Fibroblast of the aortic adventitia (primary cell): Measurements from ENCODE around the gene ZFP91. TPM values are rescaled to one million over a fixed set of nuclear protein-coding genes. Genes with fewer than 3 reads are reported as not detected.

Experiments used
- DNase-seq: peaks from one replicate; pipeline ENCODE4 v3.0.0-alpha.2; 2010; ENCODE audit warnings: low read depth
- H3K4me3 ChIP-seq: 2 replicates; pipeline ENCODE4 v1.5.1; 2011; ENCODE audit warnings: low read depth, mild to moderate bottlenecking, control low read depth, low read length, moderate library complexity
- total RNA-seq: library from RNA; depleted of rRNA; stranded (reverse); fragments of >200 nt; gene quantifications from 2 replicates; pipeline ENCODE4 v1.2.3, GENCODE V29; 2012; ENCODE audit warnings: low replicate concordance
- TF ChIP-seq, protein P1 (sequence below): IDR thresholded peaks from 2 replicates; pipeline ENCODE4 v1.5.1; 2011; ENCODE audit warnings: mild to moderate bottlenecking, low read length, control low read depth, inconsistent platforms; ENCODE audit not compliant: insufficient read depth

The ZFP91 gene
- total RNA-seq, 1 donor, result 73.4 TPM

- no peak for DNase-seq
- TF ChIP-seq, protein P1, sequence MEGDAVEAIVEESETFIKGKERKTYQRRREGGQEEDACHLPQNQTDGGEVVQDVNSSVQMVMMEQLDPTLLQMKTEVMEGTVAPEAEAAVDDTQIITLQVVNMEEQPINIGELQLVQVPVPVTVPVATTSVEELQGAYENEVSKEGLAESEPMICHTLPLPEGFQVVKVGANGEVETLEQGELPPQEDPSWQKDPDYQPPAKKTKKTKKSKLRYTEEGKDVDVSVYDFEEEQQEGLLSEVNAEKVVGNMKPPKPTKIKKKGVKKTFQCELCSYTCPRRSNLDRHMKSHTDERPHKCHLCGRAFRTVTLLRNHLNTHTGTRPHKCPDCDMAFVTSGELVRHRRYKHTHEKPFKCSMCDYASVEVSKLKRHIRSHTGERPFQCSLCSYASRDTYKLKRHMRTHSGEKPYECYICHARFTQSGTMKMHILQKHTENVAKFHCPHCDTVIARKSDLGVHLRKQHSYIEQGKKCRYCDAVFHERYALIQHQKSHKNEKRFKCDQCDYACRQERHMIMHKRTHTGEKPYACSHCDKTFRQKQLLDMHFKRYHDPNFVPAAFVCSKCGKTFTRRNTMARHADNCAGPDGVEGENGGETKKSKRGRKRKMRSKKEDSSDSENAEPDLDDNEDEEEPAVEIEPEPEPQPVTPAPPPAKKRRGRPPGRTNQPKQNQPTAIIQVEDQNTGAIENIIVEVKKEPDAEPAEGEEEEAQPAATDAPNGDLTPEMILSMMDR, result no peak
- no peak overlapping the region for H3K4me3 ChIP-seq
These were observed 36.7 kb downstream of the ZFP91 start for GRCh38 chr11:58615559-58615958.

- no peak overlapping the region for H3K4me3 ChIP-seq
- TF ChIP-seq, protein P1, result no peak
- DNase-seq, result peak; percentile 90
These were observed 37.7 kb downstream of the ZFP91 start for GRCh38 chr11:58616594-58616993.

DNA sequence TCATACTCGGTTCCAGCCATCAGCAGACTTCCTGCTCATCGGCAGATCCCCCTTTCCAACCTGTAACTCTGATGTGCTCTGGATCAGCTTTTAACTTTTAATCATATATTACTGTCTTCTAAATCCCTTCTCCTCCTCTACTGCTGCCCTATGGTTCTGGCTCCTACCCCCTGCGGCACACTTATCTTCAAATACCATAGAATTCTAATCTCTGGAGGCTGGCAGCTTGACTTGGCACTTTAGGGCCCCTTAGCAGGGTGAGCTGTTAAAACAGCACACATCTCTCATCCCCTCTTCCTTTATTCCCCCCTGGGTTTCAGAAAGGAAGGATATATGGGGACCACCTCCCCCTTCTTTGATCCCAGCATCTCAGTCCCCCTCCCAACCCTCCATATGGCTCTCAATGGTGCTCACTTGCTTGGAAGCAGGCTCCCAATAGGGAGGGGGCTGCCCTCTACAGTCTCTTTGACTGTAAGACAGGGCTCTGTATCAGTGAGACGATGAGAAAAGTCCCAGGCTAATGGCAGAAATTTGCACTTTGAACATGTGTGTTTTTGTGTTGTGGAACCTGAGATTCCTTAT lies 39.2 kb downstream of the ZFP91 start:
- H3K4me3 ChIP-seq, result no peak overlapping the region
- TF ChIP-seq, protein P1, result no peak
- DNase-seq, result no peak

DNA sequence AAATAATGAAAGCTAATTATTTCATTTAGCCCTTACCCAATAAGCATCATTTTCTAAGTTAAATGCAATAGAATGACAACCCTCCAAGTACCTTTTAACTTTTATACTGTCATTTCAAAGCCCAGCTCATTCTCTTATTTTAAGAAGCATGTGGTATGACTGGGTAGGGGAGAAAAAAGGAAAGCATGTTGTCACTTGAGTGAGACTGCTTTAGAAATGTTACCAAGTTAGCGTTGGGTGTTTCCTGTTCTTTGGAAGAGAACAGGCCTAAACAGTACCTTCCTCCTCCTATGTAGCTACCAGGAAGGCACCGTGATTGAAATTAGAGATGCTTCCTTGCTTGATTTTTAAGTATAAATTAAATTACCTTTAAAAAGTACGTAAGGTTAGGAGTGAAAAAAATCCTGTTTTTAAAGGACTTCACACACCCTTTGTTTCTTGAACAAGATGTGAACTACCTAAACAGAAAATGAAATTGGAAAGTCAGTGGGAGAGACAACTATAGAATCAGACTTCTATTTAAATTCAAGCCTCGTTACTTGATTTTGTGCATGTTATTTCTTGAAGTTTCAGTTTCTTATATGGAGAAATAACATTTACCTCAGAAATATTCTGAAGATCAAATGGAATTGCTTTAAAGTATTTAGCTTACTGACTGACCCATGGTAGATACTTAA lies 42.9 kb downstream of the ZFP91 start:
- H3K4me3 ChIP-seq, result no peak overlapping the region
- DNase-seq, result no peak
- TF ChIP-seq, protein P1, result no peak

DNA sequence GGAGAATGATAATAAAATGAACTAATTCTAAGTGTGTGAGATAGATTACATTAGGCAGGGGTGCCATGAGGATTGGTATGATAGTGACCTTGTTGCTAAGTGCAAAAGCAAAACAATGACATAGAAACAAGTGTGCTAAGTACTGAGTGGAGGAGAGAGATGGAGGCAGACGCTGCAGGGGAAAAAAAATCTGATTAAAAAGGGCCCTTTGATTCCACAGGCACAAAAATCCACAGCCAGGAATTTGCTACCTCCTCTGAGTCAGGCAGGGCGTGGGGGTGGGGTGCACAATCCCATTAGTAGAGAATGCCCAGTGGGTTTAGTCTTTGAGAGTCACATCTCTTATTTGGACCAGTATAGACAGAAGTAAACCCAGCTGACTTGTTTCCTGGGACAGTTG lies 43.5 kb downstream of the ZFP91 start, which contains the start of gene CNTF:
Gene CNTF, plus strand, starts transcription at position 322 of the 400 bp plus-strand sequence. CDS start 88 bp downstream, outside the sequence.
- no peak for DNase-seq
- H3K4me3 ChIP-seq, result no peak within 1 kb of the TSS
- TF ChIP-seq, protein P1, result no peak

DNA sequence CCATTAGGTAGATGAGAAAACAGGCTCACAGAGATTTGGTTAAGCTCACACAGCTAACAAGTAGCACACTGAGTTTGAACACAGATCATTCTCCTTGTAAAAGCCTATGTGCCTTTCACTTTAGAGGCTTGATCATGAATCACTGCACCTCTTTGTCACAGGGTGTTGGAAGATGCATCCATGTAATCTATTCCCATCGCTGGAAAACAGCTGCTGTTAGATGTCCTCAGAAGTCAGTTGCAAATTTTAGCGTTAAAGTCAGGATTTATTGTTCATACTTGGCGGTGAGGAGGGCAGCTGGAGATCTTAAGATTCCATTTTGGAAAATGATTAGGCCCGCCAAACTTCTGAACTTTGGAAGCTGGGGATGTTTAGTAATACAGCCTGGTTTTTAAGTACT lies 46.2 kb downstream of the ZFP91 start:
- no peak for DNase-seq
- no peak overlapping the region for H3K4me3 ChIP-seq
- TF ChIP-seq, protein P1, result no peak
